SK-N-SH (cell line): ENCODE data around the gene HIPK1.

Source experiments
- EZH2phosphoT487 ChIP-seq: fragments of 200-600 bp; sonication (generic); IDR thresholded peaks from 2 replicates; pipeline ENCODE4 v1.6.1; 2017; ENCODE audit warnings: low read depth, mixed run types, mild to moderate bottlenecking, antibody characterized with exemption, moderate library complexity, borderline replicate concordance
- MEF2A ChIP-seq: IDR thresholded peaks from 2 replicates; pipeline ENCODE4 v1.4.0; 2012; ENCODE audit warnings: low read depth, borderline replicate concordance
- NRF1 ChIP-seq: IDR thresholded peaks from 2 replicates; pipeline ENCODE4 v1.6.1; 2012; ENCODE audit warnings: low read depth, mild to moderate bottlenecking, low read length
- POLR2AphosphoS5 ChIP-seq: IDR thresholded peaks from 2 replicates; pipeline ENCODE4 v1.6.1; 2012; ENCODE audit warnings: low read depth, low read length
- SIN3A ChIP-seq: IDR thresholded peaks from 2 replicates; pipeline ENCODE4 v1.6.1; 2012; ENCODE audit warnings: low read depth, mild to moderate bottlenecking, low read length, moderate library complexity, borderline replicate concordance
- TAF1 ChIP-seq: IDR thresholded peaks from 2 replicates; pipeline ENCODE4 v1.6.1; 2012; ENCODE audit warnings: low read depth, mild to moderate bottlenecking, low read length, moderate library complexity, borderline replicate concordance

GRCh38 chr1:113898241-113898814, 30.8 kb upstream of the HIPK1 start:
- TF ChIP-seq POLR2AphosphoS5 = no peak
- no peak for TF ChIP-seq NRF1
- no peak for TF ChIP-seq TAF1
- TF ChIP-seq EZH2phosphoT487 = no peak
- TF ChIP-seq SIN3A = no peak
- no peak for TF ChIP-seq MEF2A
